Neuronal stem cell (in vitro differentiated cells): ENCODE measurements around the gene CACNG6.
"Not testable (repeated sequence)": the region's sequence is repeated elsewhere in the genome, so short reads cannot be mapped to it uniquely, and the experiment has no call there.

ENCODE experiments used
- DNase-seq: peaks from one replicate; pipeline ENCODE4 v3.0.0-alpha.2; 2013; ENCODE audit warnings: low spot score
- H2AFZ ChIP-seq: one replicate; pipeline ENCODE4 v1.6.1; 2013; ENCODE audit warnings: mild to moderate bottlenecking, low read length, inconsistent platforms
- H2AK5ac ChIP-seq: 2 replicates; pipeline ENCODE4 v1.6.1; 2013; ENCODE audit warnings: low read depth, mild to moderate bottlenecking, inconsistent platforms, low read length, moderate library complexity, mixed read lengths
- H2BK120ac ChIP-seq: 2 replicates; pipeline ENCODE4 v1.6.1; 2013; ENCODE audit warnings: low read depth, mild to moderate bottlenecking, inconsistent platforms, low read length, moderate library complexity, mixed read lengths
- H2BK12ac ChIP-seq: one replicate; pipeline ENCODE4 v1.6.1; 2013; ENCODE audit warnings: low read length, inconsistent platforms
- H2BK15ac ChIP-seq: 2 replicates; pipeline ENCODE4 v1.6.1; 2013; ENCODE audit warnings: mild to moderate bottlenecking, low read length, inconsistent platforms, mixed read lengths
- H2BK5ac ChIP-seq: one replicate; pipeline ENCODE4 v1.6.1; 2013; ENCODE audit warnings: inconsistent platforms, mild to moderate bottlenecking, low read length, moderate library complexity
- H3K14ac ChIP-seq: one replicate; pipeline ENCODE4 v1.6.1; 2013; ENCODE audit warnings: low read length, inconsistent platforms
- H3K18ac ChIP-seq: 2 replicates; pipeline ENCODE4 v1.6.1; 2013; ENCODE audit warnings: low read length, inconsistent platforms
- H3K23ac ChIP-seq: 2 replicates; pipeline ENCODE4 v1.6.1; 2013; ENCODE audit warnings: low read depth, mild to moderate bottlenecking, mixed read lengths, low read length, inconsistent platforms; ENCODE audit not compliant: poor library complexity
- H3K27ac ChIP-seq: replicated peaks from 3 replicates; pipeline ENCODE4 v1.5.1; 2013; ENCODE audit warnings: low read length, inconsistent platforms
- H3K27me3 ChIP-seq, 3 experiments: 2 replicates each; pipeline ENCODE4 v1.6.1; 2013; ENCODE audit warnings: low read length in 3 of 3, mild to moderate bottlenecking in 2 of 3, inconsistent platforms in 1 of 3, low read depth in 1 of 3, mixed read lengths in 1 of 3, moderate library complexity in 1 of 3; ENCODE audit not compliant: control insufficient read depth in 3 of 3, insufficient read depth in 3 of 3
- H3K36me3 ChIP-seq, 2 donors: replicated peaks in 1 of 2; 2 replicates each; pipeline ENCODE4 v1.6.1; 2013; ENCODE audit warnings: low read length in 2 of 2; ENCODE audit not compliant: control insufficient read depth in 2 of 2, insufficient read depth in 2 of 2
- H3K4ac ChIP-seq: 2 replicates; pipeline ENCODE4 v1.6.1; 2013; ENCODE audit warnings: inconsistent platforms, mild to moderate bottlenecking, low read length, moderate library complexity
- H3K4me1 ChIP-seq, 2 donors: 1 replicate in 1 of 2; 2 replicates in 1 of 2; pipeline ENCODE4 v1.6.1; 2013; ENCODE audit warnings: low read length in 2 of 2, low read depth in 1 of 2; ENCODE audit not compliant: control insufficient read depth in 2 of 2, insufficient read depth in 1 of 2
- H3K4me2 ChIP-seq: one replicate; pipeline ENCODE4 v1.6.1; 2013; ENCODE audit warnings: mild to moderate bottlenecking, low read length, inconsistent platforms; ENCODE audit not compliant: insufficient read depth, poor library complexity, severe bottlenecking
- H3K4me3 ChIP-seq, 2 donors: 2 replicates each; pipeline ENCODE4 v1.5.1; 2013; ENCODE audit warnings: low read length in 2 of 2, mild to moderate bottlenecking in 2 of 2, inconsistent platforms in 1 of 2, moderate library complexity in 1 of 2
- H3K79me1 ChIP-seq: one replicate; pipeline ENCODE4 v1.6.1; 2013; ENCODE audit warnings: low read depth, mild to moderate bottlenecking, inconsistent platforms, low read length, moderate library complexity
- H3K9ac ChIP-seq: one replicate; pipeline ENCODE4 v1.6.1; 2013; ENCODE audit warnings: mild to moderate bottlenecking, low read depth, low read length, inconsistent platforms; ENCODE audit not compliant: poor library complexity
- H3K9me3 ChIP-seq, 2 donors: replicated peaks in 1 of 2; 2 replicates each; pipeline versions ENCODE3 to v1.6.1; 2013; ENCODE audit warnings: low read length in 2 of 2, mild to moderate bottlenecking in 2 of 2, inconsistent platforms in 1 of 2, low read depth in 1 of 2, mixed read lengths in 1 of 2, moderate library complexity in 1 of 2; ENCODE audit not compliant: control insufficient read depth in 2 of 2, insufficient read depth in 1 of 2
- H4K8ac ChIP-seq: one replicate; pipeline ENCODE4 v1.6.1; 2013; ENCODE audit warnings: low read depth, mild to moderate bottlenecking, inconsistent platforms, low read length, moderate library complexity
- H4K91ac ChIP-seq: one replicate; pipeline ENCODE4 v1.6.1; 2013; ENCODE audit warnings: low read length, low read depth, mild to moderate bottlenecking, inconsistent platforms; ENCODE audit not compliant: poor library complexity
- WGBS, 2 donors: extraction: QIAGEN DNeasy Blood & Tissue Kit; methylation state at CpG; one replicate each; pipeline ENCODE4 v1.1.7; 2013; ENCODE audit warnings: missing lambda C conversion rate in 2 of 2, mixed read lengths in 1 of 2; ENCODE audit not compliant: insufficient read length in 2 of 2, insufficient replicate concordance in 1 of 2; ENCODE audit errors: extremely low coverage in 2 of 2; 5-methylcytosine and 5-hydroxymethylcytosine counted together

CACNG6 gene

DNA sequence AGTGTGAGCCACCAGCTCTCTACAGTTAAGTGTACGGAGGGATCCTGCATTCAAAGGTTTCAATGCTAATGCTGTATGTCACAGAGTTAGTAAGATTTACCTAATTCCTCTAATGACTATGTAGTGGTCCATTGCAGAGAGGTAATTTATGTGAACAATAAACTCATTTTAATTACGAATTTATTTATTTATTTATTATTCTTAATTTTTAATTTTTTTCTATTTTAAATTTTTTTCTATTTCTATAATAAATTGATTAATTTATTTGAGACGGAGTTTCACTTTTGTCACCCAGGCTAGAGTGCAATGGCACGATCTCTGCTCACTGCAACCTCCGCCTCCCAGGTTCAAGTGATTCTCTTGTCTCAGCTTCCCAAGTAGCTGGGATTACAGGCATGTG lies 42.8 kb upstream of the CACNG6 start:
- not testable (repeated sequence) for H3K27me3 ChIP-seq, H2AK5ac ChIP-seq, H3K4me3 ChIP-seq, H3K9ac ChIP-seq, H4K8ac ChIP-seq, H2AFZ ChIP-seq, H4K91ac ChIP-seq, H3K27ac ChIP-seq, H3K4ac ChIP-seq, H2BK12ac ChIP-seq, H3K14ac ChIP-seq, H2BK120ac ChIP-seq, H2BK15ac ChIP-seq, H3K4me2 ChIP-seq, H3K36me3 ChIP-seq, H3K9me3 ChIP-seq, H3K79me1 ChIP-seq, DNase-seq, H2BK5ac ChIP-seq, H3K23ac ChIP-seq, H3K18ac ChIP-seq, H3K4me1 ChIP-seq
- no CpG with 5 or more reads among the region's 5 CpGs for WGBS, 2 donors

- no peak overlapping the region for H3K14ac ChIP-seq
- no CpG with 5 or more reads among the region's 11 CpGs for WGBS, 2 donors
- no peak overlapping the region for H3K23ac ChIP-seq
- no peak overlapping the region for H2AFZ ChIP-seq
- H3K4ac ChIP-seq, result no peak overlapping the region
- H2BK5ac ChIP-seq, result no peak overlapping the region
- H2BK120ac ChIP-seq, result no peak overlapping the region
- no peak overlapping the region for H3K18ac ChIP-seq
- no peak overlapping the region for H3K4me3 ChIP-seq
- no peaks in the 10 kb centered on the region for H3K27me3 ChIP-seq
- no peak overlapping the region for H2AK5ac ChIP-seq
- H4K8ac ChIP-seq, result no peak overlapping the region
- no peak overlapping the region for H2BK15ac ChIP-seq
- H3K27ac ChIP-seq, result no peak overlapping the region
- H4K91ac ChIP-seq, result no peak overlapping the region
- no peak for DNase-seq
- H3K79me1 ChIP-seq, result no peaks in the 10 kb centered on the region
- no peaks in the 10 kb centered on the region for H3K36me3 ChIP-seq
- peaks cover 0 to 2% of the 10 kb centered on the region in 2 donors for H3K4me1 ChIP-seq
- H3K9ac ChIP-seq, result peak overlapping the region; percentile 0
- no peak overlapping the region for H3K4me2 ChIP-seq
- H3K9me3 ChIP-seq, result no peaks in the 10 kb centered on the region
- H2BK12ac ChIP-seq, result no peak overlapping the region
Measured at GRCh38 chr19:53951436-53951835, 40.0 kb upstream of the CACNG6 start.

- H3K23ac ChIP-seq, result no peak overlapping the region
- no peaks in the 10 kb centered on the region for H3K27me3 ChIP-seq
- no peak overlapping the region for H2BK5ac ChIP-seq
- no peak overlapping the region for H3K4me2 ChIP-seq
- no peaks in the 10 kb centered on the region for H3K36me3 ChIP-seq
- no peak overlapping the region for H2AFZ ChIP-seq
- peaks cover 0 to 2% of the 10 kb centered on the region in 2 donors for H3K4me1 ChIP-seq
- no peak for DNase-seq
- H3K18ac ChIP-seq, result no peak overlapping the region
- H3K9me3 ChIP-seq, result no peaks in the 10 kb centered on the region
- H2AK5ac ChIP-seq, result no peak overlapping the region
- no peak overlapping the region for H3K14ac ChIP-seq
- H3K4me3 ChIP-seq, result no peak overlapping the region
- H3K79me1 ChIP-seq, result no peaks in the 10 kb centered on the region
- H2BK15ac ChIP-seq, result no peak overlapping the region
- no peak overlapping the region for H4K8ac ChIP-seq
- H2BK12ac ChIP-seq, result no peak overlapping the region
- H4K91ac ChIP-seq, result no peak overlapping the region
- no peak overlapping the region for H3K27ac ChIP-seq
- peak overlapping the region; percentile 0 for H3K9ac ChIP-seq
- H3K4ac ChIP-seq, result no peak overlapping the region
- H2BK120ac ChIP-seq, result no peak overlapping the region
- no CpG with 5 or more reads among the region's 9 CpGs for WGBS, 2 donors
Measured at GRCh38 chr19:53951947-53952346, 39.5 kb upstream of the CACNG6 start.

DNA sequence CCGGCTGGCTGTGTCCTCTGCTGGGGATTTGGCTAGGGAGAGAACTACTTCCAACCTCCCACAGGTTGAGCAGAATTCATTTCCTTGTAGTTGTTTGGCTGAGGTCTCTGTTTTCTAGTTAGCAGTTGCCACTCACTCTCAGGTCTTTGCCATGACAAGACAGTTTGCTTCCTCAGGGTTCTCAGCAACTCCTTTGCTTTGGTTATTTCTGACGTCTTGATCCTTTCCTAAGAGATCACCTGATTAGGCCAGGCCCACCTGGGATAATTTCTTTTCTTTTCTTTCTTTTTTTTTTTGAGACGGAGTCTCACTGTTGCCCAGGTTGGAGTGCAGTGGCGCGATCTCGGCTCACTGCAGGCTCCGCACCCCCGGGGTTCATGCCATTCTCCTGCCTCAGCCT lies 38.1 kb upstream of the CACNG6 start:
- Histone ChIP-seq H2BK5ac (no peak overlapping the region), H2AFZ (no peak overlapping the region), H3K18ac (no peak overlapping the region), H3K4me3 (no peak overlapping the region), H3K9me3 (no peaks in the 10 kb centered on the region), H2BK12ac (no peak overlapping the region), H3K36me3 (no peaks in the 10 kb centered on the region), H2BK120ac (no peak overlapping the region), H4K91ac (no peak overlapping the region), H2AK5ac (no peak overlapping the region), H3K4me2 (no peak overlapping the region), H3K4me1 (peaks cover 5 to 8% of the 10 kb centered on the region in 2 donors), H4K8ac (no peak overlapping the region), H2BK15ac (no peak overlapping the region), H3K9ac (no peak overlapping the region), H3K4ac (no peak overlapping the region), H3K27ac (no peak overlapping the region), H3K27me3 (peaks cover 0 to 8% (median 0%) of the 10 kb centered on the region in 3 experiments), H3K14ac (no peak overlapping the region), H3K23ac (no peak overlapping the region), H3K79me1 (no peaks in the 10 kb centered on the region)
- no peak for DNase-seq
- WGBS, 2 donors, result no CpG with 5 or more reads among the region's 8 CpGs
